ENCODE results near the gene FBXO42.

GRCh38 chr1:16230744-16231143, 121.5 kb downstream of the FBXO42 start:
- TF ChIP-seq, protein P1, sequence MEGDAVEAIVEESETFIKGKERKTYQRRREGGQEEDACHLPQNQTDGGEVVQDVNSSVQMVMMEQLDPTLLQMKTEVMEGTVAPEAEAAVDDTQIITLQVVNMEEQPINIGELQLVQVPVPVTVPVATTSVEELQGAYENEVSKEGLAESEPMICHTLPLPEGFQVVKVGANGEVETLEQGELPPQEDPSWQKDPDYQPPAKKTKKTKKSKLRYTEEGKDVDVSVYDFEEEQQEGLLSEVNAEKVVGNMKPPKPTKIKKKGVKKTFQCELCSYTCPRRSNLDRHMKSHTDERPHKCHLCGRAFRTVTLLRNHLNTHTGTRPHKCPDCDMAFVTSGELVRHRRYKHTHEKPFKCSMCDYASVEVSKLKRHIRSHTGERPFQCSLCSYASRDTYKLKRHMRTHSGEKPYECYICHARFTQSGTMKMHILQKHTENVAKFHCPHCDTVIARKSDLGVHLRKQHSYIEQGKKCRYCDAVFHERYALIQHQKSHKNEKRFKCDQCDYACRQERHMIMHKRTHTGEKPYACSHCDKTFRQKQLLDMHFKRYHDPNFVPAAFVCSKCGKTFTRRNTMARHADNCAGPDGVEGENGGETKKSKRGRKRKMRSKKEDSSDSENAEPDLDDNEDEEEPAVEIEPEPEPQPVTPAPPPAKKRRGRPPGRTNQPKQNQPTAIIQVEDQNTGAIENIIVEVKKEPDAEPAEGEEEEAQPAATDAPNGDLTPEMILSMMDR (IDR thresholded peaks at IDR 0.05; ENCODE audit: low read depth, low read length, missing input control), result no peak
- TF ChIP-seq YY1 (IDR thresholded peaks at IDR 0.05) (no peak), RXRA (IDR thresholded peaks at IDR 0.05) (no peak), SP1 (IDR thresholded peaks at IDR 0.05) (no peak), ATF3 (IDR thresholded peaks at IDR 0.05) (no peak), JUND (IDR thresholded peaks at IDR 0.05) (no peak), HNF4G (IDR thresholded peaks at IDR 0.05) (no peak), RAD21 (IDR thresholded peaks at IDR 0.05) (no peak), EGR1 (IDR thresholded peaks at IDR 0.05; ENCODE audit: low read depth in 2 of 2) (no peak), MAX (IDR thresholded peaks at IDR 0.05) (no peak), TAF1 (conservative IDR thresholded peaks at IDR 0.05) (no peak)
